ENCODE measurements around the gene MCM6.

The MCM6 gene

GRCh38 chr2:135876066-135876711 is at the start of gene MCM6:
Gene MCM6 (minus strand): TSS chr2:135876443. CDS start chr2:135876365, 78 bp downstream.
- peak; percentile 96 for DNase-seq (ENCODE audit: extremely low spot score)
- ChIA-PET CTCF (interaction anchor here (0.6 kb wide), 1 partner anchor 9 kb away, joined by 3 read pairs; no protein-coding TSS in a partner anchor), POLR2A (interaction anchor here (0.9 to 1.5 kb wide), 3 partner anchors 30 to 109 kb away, joined by 3 read pairs; partner anchors contain the start of gene DARS1)
- TF ChIP-seq SP1 (IDR thresholded peaks at IDR 0.05), result no peak
- no peak for TF ChIP-seq ZNF384 (IDR thresholded peaks at IDR 0.05)
- TF ChIP-seq CTBP1 (IDR thresholded peaks at IDR 0.05; ENCODE audit: borderline replicate concordance), result no peak
- peak; percentile 76 for TF ChIP-seq L3MBTL2 (conservative IDR thresholded peaks at IDR 0.05)
- no peak for TF ChIP-seq ELF4 (IDR thresholded peaks at IDR 0.05)
- no peak for TF ChIP-seq PKNOX1 (IDR thresholded peaks at IDR 0.05)
- TF ChIP-seq TARDBP (IDR thresholded peaks at IDR 0.05), result no peak

- ChIA-PET POLR2A (no interaction called here), CTCF (no interaction called here)
- no peak for DNase-seq (ENCODE audit: extremely low spot score)
Observed at GRCh38 chr2:135925571-135925970, 49.3 kb upstream of the MCM6 start.

GRCh38 chr2:135916207-135916606 is 40.0 kb upstream of the MCM6 start:
- DNase-seq (ENCODE audit: extremely low spot score), result no peak
- TF ChIP-seq SUZ12 (IDR thresholded peaks at IDR 0.05) (no peak), LEF1 (IDR thresholded peaks at IDR 0.05; ENCODE audit: borderline replicate concordance) (no peak), FOXA1 (IDR thresholded peaks at IDR 0.05) (no peak)
- CTCF ChIA-PET, result no interaction called here

More at GRCh38 chr2:135925571-135925970, 49.3 kb upstream of the MCM6 start:
- TF ChIP-seq BHLHE40 (IDR thresholded peaks at IDR 0.05; ENCODE audit: borderline replicate concordance), result no peak
- no peak for TF ChIP-seq CTBP1 (IDR thresholded peaks at IDR 0.05; ENCODE audit: borderline replicate concordance)
- no peak for TF ChIP-seq TARDBP (IDR thresholded peaks at IDR 0.05)
- no peak for TF ChIP-seq PKNOX1 (IDR thresholded peaks at IDR 0.05)
- TF ChIP-seq FOXM1 (IDR thresholded peaks at IDR 0.05; ENCODE audit: borderline replicate concordance), result no peak
- TF ChIP-seq FOXA1 (IDR thresholded peaks at IDR 0.05), result no peak
- TF ChIP-seq SP1 (IDR thresholded peaks at IDR 0.05), result no peak
- no peak for TF ChIP-seq LEF1 (IDR thresholded peaks at IDR 0.05; ENCODE audit: borderline replicate concordance)
- no peak for TF ChIP-seq HDGF (IDR thresholded peaks at IDR 0.05; ENCODE audit: borderline replicate concordance)
- TF ChIP-seq ELF4 (IDR thresholded peaks at IDR 0.05), result no peak
- no peak for TF ChIP-seq FOXK2 (IDR thresholded peaks at IDR 0.05)
- no peak for TF ChIP-seq ZNF384 (IDR thresholded peaks at IDR 0.05)
- no peak for TF ChIP-seq SUZ12 (IDR thresholded peaks at IDR 0.05)
- TF ChIP-seq NFRKB (IDR thresholded peaks at IDR 0.05), result no peak
- no peak for TF ChIP-seq L3MBTL2 (conservative IDR thresholded peaks at IDR 0.05)
- no peak for TF ChIP-seq ARNT (IDR thresholded peaks at IDR 0.05)

GRCh38 chr2:135914485-135914884 is 38.2 kb upstream of the MCM6 start:
- DNase-seq (ENCODE audit: extremely low spot score), result no peak
- TF ChIP-seq SP1 (IDR thresholded peaks at IDR 0.05) (no peak), ARNT (IDR thresholded peaks at IDR 0.05) (no peak), BHLHE40 (IDR thresholded peaks at IDR 0.05; ENCODE audit: borderline replicate concordance) (no peak), LEF1 (IDR thresholded peaks at IDR 0.05; ENCODE audit: borderline replicate concordance) (no peak)
- POLR2A ChIA-PET, result no interaction called here
- CTCF ChIA-PET, result interaction anchor here (0.5 to 1.6 kb wide), 6 partner anchors 16 to 470 kb away, joined by 3 to 7 read pairs (median 4); no protein-coding TSS in a partner anchor

More at GRCh38 chr2:135916207-135916606, 40.0 kb upstream of the MCM6 start:
- POLR2A ChIA-PET, result no interaction called here

GRCh38 chr2:135913727-135914365 is 37.6 kb upstream of the MCM6 start:
- POLR2A ChIA-PET, result no interaction called here
- peak; percentile 17 for DNase-seq (ENCODE audit: extremely low spot score)

More at GRCh38 chr2:135913727-135914365, 37.6 kb upstream of the MCM6 start:
- no peak for TF ChIP-seq L3MBTL2 (conservative IDR thresholded peaks at IDR 0.05)
- no peak for TF ChIP-seq ARNT (IDR thresholded peaks at IDR 0.05)
- no peak for TF ChIP-seq FOXK2 (IDR thresholded peaks at IDR 0.05)
- no peak for TF ChIP-seq ZNF384 (IDR thresholded peaks at IDR 0.05)
- no peak for TF ChIP-seq FOXM1 (IDR thresholded peaks at IDR 0.05; ENCODE audit: borderline replicate concordance)
- no peak for TF ChIP-seq NFRKB (IDR thresholded peaks at IDR 0.05)
- no peak for TF ChIP-seq CTBP1 (IDR thresholded peaks at IDR 0.05; ENCODE audit: borderline replicate concordance)
- no peak for TF ChIP-seq ELF4 (IDR thresholded peaks at IDR 0.05)
- no peak for TF ChIP-seq TARDBP (IDR thresholded peaks at IDR 0.05)
- no peak for TF ChIP-seq FOXA1 (IDR thresholded peaks at IDR 0.05)
- no peak for TF ChIP-seq SP1 (IDR thresholded peaks at IDR 0.05)
- no peak for TF ChIP-seq LEF1 (IDR thresholded peaks at IDR 0.05; ENCODE audit: borderline replicate concordance)
- TF ChIP-seq HDGF (IDR thresholded peaks at IDR 0.05; ENCODE audit: borderline replicate concordance), result no peak
- TF ChIP-seq SUZ12 (IDR thresholded peaks at IDR 0.05), result no peak
- TF ChIP-seq BHLHE40 (IDR thresholded peaks at IDR 0.05; ENCODE audit: borderline replicate concordance), result no peak
- TF ChIP-seq PKNOX1 (IDR thresholded peaks at IDR 0.05), result no peak
- CTCF ChIA-PET, result interaction anchor here (0.5 to 1.6 kb wide), 12 partner anchors 16 to 470 kb away, joined by 3 to 7 read pairs (median 4); partner anchors contain the start of gene DARS1

All from HEK293T (cell line).